Gastroesophageal sphincter (tissue), 3 donors: ENCODE results near the gene OTOP3.

Experiments
- CTCF ChIP-seq, 4 experiments: fragments of 200-600 bp in 2 of 4; fragments of 450-650 bp in 2 of 4; sonication (generic) in 1 of 4; IDR thresholded peaks; one replicate each; pipeline ENCODE4 v1.5.1; 2017 to 2019; ENCODE audit warnings: antibody characterized with exemption in 4 of 4, mild to moderate bottlenecking in 2 of 4, moderate library complexity in 2 of 4
- POLR2A ChIP-seq, 2 donors: fragments of 450-650 bp; IDR thresholded peaks; one replicate each; pipeline ENCODE4 v1.6.1; 2017; ENCODE audit warnings: antibody characterized with exemption in 2 of 2, mild to moderate bottlenecking in 2 of 2, moderate library complexity in 1 of 2

DNA sequence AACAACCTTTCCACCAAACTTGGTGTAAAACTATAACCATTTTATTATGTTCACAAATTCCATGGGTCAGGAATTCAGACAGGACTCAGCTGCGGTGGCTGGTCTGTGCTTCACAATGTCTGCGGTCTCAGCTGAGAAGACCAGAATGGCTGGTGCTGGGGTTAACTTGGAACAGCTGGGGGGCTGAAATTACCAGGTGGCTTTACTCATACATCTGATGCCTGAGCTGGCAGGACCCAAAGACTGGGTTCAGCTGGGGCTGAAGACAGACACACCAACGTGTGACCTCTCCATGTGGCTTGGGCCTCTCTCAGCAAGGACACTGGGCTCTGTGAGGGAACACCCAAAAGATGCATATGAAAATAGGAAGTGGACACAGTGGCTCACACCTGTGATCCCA, 42.5 kb downstream of the OTOP3 start:
- TF ChIP-seq CTCF (IDR thresholded peaks at IDR 0.05) (no peak), POLR2A (IDR thresholded peaks at IDR 0.05) (no peak)
